Middle frontal gyrus (tissue), 1 donor: ENCODE measurements around the gene NHLH1.

Experiments used
- DNase-seq: peaks from one replicate; pipeline ENCODE4 v3.0.0-alpha.2; 2015; ENCODE audit warnings: low spot score; ENCODE audit errors: extremely low spot score

The NHLH1 gene

DNA sequence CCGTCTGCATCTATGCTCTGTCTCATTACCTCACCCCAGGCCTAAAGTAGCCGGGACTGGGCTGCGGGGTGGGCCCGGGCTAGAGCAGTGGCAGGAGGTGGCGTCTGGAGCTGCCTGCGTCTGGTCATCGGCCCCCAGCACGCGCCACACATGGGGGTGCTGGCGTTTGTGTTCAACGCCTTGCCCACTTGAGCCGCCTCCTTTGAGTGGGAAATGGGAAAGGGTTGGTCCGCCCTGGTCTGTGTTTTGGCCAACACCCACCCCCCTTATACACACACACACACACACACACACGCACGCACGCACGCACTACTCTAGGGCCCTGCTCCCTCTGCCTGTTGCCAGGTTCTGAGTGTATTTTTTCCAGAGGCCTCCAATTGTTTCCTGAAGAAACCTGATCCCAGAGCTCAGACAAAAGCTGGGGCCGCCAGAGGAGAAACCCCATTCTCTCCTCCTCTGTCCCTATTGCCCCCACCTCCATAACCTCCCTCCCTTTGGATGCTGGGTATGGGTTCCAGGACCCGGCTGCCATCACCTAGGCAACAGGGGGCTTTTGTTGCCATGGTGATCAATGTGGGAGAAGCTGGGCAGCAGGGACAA lies 43.6 kb downstream of the NHLH1 start:
- DNase-seq, result no peak

DNA sequence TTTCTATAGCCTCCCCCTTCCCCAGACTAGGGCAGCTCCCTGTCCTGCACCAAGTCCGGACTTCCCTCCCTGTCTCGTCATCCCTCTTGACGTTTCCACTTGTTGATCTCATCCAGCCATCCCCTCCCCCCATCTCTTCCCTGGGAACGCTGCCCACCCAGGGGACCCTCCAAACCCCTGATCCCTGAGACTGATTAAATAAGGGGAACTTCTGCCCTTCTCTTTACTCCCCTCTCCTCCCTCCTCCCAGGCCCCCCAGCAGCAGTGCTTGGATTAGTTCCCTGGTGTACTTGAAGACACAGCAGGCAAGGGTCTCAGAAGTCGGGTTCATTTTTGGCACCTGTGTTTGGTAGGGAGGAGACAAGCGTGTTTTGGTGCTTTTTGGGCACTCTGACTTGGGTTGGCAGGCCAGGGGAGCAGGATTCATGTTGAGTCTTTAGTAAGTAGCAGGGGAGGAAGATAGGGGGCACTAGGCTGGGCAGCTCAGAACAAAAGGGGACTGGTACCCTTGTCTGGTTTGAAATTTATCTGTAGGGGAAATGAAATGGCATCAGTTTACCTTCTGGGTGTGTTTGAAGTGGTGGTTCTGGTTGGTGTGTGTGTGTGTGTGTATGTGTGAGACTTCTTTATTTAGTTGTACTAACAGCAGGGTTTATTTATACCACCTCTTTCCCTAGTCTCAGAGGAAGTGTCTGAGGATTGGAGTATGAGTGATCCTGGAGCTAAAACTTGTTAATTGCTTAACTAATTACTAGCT lies 44.6 kb downstream of the NHLH1 start:
- no peak for DNase-seq

DNA sequence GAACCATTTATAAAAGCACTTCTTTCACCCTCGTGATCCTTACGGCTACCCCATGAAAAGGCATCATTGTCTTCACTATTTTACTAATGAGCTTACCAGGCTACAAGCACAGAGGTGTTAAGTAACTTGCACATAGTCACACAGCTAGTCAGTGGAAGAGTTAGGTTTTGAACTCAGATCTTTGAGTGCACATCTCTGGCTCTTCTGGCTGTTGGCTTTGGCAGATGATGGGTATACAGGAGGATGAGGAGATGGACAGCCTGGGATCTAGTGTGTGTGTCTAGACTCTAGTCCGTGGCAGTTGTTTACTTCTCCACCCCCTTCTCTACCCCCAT lies 45.1 kb downstream of the NHLH1 start:
- DNase-seq, result no peak

DNA sequence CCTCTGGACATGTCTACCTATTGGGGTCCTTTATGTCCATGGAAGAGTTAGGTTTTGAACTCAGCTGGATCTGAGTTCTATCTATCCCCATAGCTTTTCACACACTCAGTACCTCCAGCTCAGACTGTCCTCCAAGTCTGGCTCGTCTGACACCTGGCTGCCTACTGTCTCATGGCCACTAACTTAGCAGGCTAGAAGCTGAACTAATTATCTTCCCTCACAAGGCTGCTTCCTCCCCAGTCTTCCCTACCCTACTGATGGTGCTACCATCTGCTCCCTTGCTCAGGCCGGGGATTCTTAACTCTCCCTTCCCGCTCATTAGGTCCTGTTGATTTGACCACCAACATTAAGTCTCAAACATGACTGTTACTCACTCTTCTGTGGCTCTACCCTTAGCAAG lies 46.8 kb downstream of the NHLH1 start:
- no peak for DNase-seq

DNA sequence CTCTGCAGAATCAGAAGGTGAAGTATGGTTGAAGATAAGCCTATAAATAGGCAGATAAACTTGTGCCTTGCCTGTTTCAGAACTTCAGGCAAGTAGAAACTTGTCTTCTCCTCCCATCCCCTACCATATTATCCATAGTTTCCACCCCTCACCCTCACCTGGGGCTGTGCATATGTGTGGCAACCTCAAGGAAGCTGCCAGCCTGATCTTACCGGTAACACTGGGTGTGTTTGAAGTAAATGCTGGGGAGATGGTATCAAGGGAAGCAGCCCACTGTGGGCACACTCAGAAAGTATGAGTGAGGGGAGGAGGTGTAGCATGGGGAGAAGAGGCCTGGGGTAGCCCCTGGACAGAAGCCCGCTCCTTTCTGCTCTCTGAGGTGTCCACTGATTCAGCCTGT lies 48.0 kb downstream of the NHLH1 start:
- no peak for DNase-seq

DNA sequence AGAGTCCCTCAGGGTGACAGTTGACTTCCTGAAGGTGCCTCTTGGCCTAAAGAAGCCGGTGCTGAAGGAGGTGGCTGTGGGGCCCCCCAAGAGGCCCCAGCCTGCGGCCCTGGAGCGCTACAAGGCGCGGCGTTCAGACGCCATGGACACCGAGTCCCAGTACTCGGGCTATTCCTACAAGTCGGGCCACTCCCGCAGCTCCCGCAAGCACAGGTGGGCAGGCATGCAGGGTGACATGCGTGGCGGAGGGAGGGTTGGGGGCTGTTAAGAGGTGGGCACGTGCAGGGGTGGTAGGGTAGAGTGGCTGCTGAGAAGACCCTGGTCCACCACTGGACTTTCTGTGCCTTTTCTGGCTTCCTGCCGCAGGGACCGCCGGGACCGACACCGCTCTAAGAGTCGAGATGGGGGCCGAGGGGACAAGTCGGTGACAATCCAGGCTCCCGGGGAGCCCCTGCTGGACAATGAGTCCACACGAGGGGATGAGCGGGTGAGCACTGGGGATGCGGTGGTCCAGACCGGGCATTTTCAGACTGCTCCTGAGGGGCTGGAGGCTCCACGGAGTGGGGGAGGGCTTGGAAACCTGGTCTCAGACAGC lies 48.9 kb downstream of the NHLH1 start:
- DNase-seq, result no peak

DNA sequence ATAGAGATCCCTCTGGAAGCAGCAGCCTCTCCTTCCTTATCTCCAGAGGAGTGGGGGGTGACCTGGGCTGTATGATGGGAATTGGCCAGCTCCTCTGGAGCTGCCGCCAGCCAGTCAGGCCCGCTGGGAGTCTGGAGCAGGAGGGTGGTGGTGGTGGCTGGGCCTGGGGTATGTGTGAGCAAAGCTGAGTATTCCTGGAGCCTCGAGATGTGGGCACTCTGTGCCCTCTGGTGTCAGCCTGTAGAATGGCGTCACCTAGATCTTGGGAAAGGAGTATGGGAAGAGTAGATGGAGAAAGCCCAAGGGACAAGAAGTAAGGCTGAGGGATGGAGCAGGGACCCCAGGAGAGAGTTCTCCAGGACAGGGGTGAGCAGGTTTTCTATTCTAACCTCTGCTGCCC lies 49.5 kb downstream of the NHLH1 start:
- DNase-seq, result no peak

DNA sequence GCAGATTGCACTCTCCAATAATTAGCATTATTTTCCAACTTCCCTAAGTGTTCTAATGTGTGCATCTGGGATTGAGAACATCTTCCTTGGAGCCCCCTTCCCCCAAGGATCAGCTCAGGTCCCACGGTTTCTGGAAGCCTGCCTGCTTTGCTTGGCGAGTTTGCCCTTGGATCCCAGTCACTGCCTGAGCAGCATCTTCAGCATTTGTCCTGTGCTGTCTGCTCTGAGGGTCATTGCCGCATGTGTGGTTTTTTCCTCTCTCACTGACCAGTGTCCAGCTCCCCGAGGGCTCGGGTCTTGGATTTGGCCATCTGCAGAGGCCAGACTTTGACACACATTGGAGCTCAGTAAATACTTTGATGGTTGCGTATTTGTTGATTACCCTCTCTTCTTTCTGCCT lies 51.6 kb downstream of the NHLH1 start:
- no peak for DNase-seq

DNA sequence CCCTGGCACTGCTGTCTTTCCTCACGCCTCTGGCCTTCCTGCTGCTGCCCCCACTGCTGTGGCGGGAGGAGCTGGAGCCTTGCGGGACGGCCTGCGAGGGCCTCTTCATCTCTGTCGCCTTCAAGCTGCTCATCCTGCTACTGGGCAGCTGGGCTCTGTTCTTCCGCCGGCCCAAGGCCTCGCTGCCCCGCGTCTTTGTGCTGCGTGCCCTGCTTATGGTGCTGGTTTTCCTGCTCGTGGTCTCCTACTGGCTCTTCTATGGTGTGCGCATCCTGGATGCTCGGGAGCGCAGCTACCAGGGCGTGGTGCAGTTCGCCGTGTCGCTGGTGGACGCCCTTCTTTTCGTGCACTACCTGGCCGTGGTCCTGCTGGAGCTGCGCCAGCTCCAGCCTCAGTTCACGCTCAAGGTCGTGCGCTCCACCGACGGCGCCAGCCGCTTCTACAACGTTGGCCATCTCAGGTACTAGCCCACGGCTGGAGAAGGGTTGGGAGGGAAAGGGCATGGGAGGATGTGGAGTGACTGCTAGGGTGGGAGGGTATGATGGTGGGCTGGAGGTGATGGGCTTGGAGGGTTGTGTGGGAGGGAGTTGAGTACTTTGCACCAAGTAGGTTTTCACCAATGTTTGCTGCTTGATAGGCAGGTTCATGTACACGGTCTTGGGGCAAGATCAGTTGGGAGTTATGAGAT lies 52.4 kb downstream of the NHLH1 start:
- DNase-seq, result no peak

DNA sequence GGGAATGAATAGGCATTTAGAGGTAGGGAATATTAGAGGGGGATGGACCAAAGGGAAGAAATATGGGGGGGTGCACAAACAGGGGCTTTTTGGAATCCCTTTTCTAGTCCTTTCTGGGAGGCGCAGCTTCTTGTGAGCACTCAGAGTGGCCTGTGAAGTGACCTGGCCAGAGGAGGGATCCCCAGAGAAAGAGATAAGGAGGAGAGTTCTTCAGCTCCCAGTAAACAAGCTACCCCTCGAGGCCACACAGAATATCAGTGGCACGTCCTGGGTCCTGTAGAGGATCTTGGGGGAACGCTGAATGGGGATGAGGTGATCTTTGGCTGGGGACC lies 52.9 kb downstream of the NHLH1 start:
- DNase-seq, result no peak

DNA sequence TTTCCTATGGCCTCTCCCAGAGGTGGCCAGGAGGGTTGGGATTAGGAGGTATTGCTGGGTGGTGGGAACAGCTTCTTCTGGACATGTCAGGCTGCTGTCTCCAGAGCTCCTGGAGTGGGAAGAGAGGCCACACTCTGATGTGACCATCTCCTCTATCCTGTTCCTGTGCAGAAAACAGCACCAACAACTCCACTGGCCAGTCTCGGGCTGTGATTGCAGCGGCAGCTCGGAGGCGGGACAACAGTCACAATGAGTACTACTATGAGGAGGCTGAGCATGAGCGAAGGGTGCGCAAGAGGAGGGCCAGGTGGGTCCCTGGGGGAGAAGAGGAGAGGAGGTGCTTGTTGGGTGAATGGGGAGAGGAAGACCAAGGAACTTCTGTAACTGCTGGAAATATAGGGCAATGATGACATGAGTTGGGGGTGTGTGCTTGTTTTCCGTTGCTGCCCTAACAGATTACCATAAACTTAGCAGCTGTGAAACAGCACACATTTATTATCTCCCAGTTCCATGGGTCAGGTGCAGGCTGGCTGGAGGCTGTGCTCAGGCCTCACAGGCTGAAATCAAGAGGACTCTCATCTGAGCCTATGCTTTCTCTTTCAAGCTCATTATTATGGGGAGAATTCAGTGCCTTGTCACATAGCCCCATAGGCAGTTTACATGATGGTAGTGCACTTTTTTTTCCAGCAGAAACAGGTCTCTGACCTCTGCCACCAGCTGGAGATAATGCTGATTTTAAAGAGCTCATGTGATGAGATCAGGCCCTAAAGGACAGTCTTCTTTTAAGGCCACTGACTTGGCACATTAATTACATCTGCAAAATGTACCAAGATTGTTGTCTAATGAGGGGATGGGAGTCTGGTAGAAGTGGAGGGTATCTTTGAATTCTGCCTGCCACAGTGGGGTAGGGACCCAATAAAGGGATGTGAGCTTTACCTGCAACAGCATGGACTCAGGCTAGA lies 54.3 kb downstream of the NHLH1 start:
- DNase-seq, result no peak

DNA sequence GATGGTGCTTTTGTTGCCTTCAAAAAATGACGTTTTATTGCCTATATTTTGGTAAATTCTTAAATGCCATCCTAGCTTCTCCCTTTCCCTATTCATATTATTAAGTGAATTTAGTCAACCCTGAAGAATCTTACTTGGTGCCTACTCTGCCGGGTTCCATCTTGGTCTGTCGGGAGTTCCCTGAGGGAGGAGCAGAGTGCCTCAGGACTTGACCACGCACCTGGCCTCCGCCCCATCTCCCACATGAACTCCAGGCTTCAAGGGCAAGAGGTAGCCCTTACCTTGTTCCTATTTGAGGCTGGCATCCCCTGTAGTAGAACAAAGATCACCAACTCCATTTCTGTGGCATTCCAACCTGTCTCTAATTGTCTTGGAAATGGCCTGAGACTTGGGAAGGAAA lies 55.0 kb downstream of the NHLH1 start:
- no peak for DNase-seq
